Muscle of arm (tissue), 14 donors: ENCODE results near the gene SOX8. TPM values are rescaled to one million over a fixed set of nuclear protein-coding genes. Genes with fewer than 3 reads are reported as not detected.
"Not testable (repeated sequence)": the region's sequence is repeated elsewhere in the genome, so short reads cannot be mapped to it uniquely, and the experiment has no call there.

ENCODE experiments used
- DNase-seq: peaks from one replicate; pipeline ENCODE4 v3.0.0-alpha.2; 2013
- long read RNA-seq, 11 donors: transcript quantifications; one replicate each; lab custom pipeline, GENCODE V29; 2026
- polyA plus RNA-seq, 12 donors: library from polyadenylated mRNA; unstranded; fragments of 120-200 nt; gene quantifications; one replicate each; pipeline ENCODE4 v1.2.1, GENCODE V29; 2013; ENCODE audit not compliant: insufficient read length in 12 of 12

SOX8 gene
- polyA plus RNA-seq = 10 to 100 TPM in 11 of 12 donors, not detected in 1; 17.1 to 40.3 (median 30.6) TPM
- long read RNA-seq, donor 1, partial matches to known transcripts = 0 of 1 reads
- long read RNA-seq, donor 1, other reads (novel, unspliced or antisense) = 0 of 1 reads
- long read RNA-seq, donor 2, full-length matches to known transcripts = 7 of 37 reads
- long read RNA-seq, donor 2, partial matches to known transcripts = 30 of 37 reads
- long read RNA-seq, donor 2, other reads (novel, unspliced or antisense) = 0 of 37 reads
- long read RNA-seq, donor 3, full-length matches to known transcripts = 6 of 30 reads
- long read RNA-seq, donor 3, partial matches to known transcripts = 24 of 30 reads
- long read RNA-seq, donor 3, other reads (novel, unspliced or antisense) = 0 of 30 reads
- long read RNA-seq, donor 4, full-length matches to known transcripts = 10 of 10 reads
- long read RNA-seq, donor 4, partial matches to known transcripts = 0 of 10 reads
- long read RNA-seq, donor 4, other reads (novel, unspliced or antisense) = 0 of 10 reads
- long read RNA-seq, donor 5, full-length matches to known transcripts = 27 of 27 reads
- long read RNA-seq, donor 5, partial matches to known transcripts = 0 of 27 reads
- long read RNA-seq, donor 5, other reads (novel, unspliced or antisense) = 0 of 27 reads
- long read RNA-seq, donor 6, full-length matches to known transcripts = 14 of 14 reads
- long read RNA-seq, donor 6, partial matches to known transcripts = 0 of 14 reads
- long read RNA-seq, donor 6, other reads (novel, unspliced or antisense) = 0 of 14 reads
- long read RNA-seq, donor 7, partial matches to known transcripts = 0 of 3 reads
- long read RNA-seq, donor 7, other reads (novel, unspliced or antisense) = 0 of 3 reads
- long read RNA-seq, donor 8, full-length matches to known transcripts = 17 of 17 reads
- long read RNA-seq, donor 8, partial matches to known transcripts = 0 of 17 reads
- long read RNA-seq, donor 8, other reads (novel, unspliced or antisense) = 0 of 17 reads
- long read RNA-seq, donor 9, full-length matches to known transcripts = 5 of 5 reads
- long read RNA-seq, donor 9, partial matches to known transcripts = 0 of 5 reads
- long read RNA-seq, donor 9, other reads (novel, unspliced or antisense) = 0 of 5 reads
- long read RNA-seq, donor 10, full-length matches to known transcripts = 16 of 16 reads
- long read RNA-seq, donor 10, partial matches to known transcripts = 0 of 16 reads
- long read RNA-seq, donor 10, other reads (novel, unspliced or antisense) = 0 of 16 reads
- long read RNA-seq, donor 11, transcript SOX8-201 (3 exons, 3,049 nt) = major isoform, 11 of 11 reads
- long read RNA-seq, donor 11, partial matches to known transcripts = 0 of 11 reads
- long read RNA-seq, donor 11, other reads (novel, unspliced or antisense) = 0 of 11 reads

DNA sequence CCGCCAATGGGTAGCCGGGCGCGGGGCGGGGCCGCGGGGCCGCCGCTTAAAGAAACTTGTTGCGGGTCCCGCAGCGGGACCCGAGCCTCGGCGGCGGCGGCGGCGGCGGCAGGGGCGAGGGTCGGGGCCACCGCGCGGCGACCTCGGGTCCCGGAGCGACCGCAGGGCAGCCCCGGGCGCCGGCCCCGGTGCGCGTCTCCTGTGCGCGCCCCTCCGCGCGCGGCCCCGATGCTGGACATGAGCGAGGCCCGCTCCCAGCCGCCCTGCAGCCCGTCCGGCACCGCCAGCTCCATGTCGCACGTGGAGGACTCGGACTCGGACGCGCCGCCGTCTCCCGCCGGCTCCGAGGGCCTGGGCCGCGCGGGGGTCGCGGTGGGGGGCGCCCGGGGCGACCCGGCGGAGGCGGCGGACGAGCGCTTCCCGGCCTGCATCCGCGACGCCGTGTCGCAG lies at the start of gene SOX8:
SOX8 (plus strand) TSS at position 76 of the 450 bp plus-strand sequence; CDS start at position 229, 153 bp downstream.
- DNase-seq = no peak

DNA sequence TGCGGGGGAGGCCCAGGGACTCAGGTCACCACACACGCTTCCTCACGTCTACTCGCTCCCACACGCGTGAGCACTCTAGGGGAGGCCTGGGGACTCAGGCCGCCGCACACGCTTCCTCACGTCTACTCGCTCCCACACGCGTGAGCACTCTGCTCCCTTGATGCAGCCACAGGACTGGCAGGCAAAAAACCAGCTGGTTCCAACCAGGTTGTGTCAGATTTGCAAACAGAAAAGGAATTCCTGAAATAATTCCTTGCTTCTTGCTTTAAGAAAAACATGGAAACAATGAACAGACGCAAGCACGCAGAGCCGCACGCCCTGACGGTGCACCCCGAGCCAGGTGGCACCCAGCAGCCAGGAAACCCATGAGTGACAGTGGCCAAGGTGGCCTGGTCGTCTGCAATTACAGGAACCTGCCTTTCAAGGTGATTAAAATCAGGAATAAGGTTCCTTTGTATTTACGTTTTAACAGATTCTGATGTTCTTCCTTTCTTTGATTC lies 48.7 kb upstream of the SOX8 start:
- DNase-seq = no peak

DNA sequence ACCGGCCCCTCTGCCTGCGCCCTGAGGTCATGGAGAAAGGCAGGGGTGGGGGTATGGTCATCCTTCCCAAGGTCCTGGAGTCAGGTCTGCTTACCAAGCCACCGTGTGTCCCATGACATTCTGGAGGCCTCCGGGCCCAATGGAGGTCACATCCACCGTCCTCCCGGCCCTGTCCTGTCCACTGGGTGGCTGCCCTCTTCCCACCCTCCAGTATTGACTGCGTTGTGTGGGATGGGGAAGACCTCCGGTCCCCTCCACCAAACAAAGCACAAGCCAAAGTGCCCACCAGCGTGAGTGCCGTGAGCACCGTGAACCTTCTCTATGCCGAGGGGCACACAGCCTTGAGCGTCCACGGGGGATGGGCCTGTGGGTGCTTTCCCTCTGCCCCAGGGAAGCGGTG lies 48.0 kb upstream of the SOX8 start:
- no peak for DNase-seq

DNA sequence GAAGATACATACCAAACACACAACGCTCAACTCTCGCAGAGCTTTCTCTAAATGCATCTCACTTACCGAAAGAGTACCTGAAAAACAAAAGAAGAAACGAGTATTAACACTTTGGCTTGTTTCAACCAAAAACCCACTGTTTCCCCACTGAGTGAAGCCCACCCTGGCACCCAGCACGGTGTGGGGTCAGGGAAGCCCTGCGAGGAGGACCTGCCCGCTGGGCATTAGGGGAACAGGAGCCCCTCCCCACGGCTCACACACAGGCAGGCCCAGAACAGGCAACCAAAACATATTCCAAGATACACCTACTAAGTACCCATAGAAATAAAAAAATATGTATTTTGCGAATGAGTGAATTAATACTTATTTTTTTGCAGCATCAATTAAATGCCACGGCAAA lies 47.4 kb upstream of the SOX8 start:
- DNase-seq = no peak

- no peak for DNase-seq
Observed at GRCh38 chr16:935684-936083, 45.9 kb upstream of the SOX8 start.

DNA sequence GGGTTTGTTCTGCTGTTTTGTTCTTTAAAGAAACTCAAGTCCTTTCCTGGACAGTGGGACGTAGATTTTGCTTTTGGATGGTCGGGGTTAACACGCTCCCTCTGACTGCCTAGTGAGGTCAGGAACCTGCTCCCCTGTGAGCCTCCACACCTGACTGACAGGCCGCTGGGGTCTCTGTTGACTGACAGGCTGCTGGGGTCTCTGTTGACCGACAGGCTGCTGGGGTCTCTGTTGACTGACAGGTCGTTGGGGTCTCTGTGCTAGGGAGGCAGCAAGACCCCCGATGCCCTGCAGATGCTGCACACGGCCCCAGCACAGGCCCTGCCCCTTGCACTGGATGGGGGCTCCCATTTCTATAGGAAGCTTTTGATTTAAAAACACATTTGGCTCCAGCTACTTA lies 44.3 kb upstream of the SOX8 start:
- no peak for DNase-seq

GRCh38 chr16:937723-938122 lies 43.8 kb upstream of the SOX8 start:
- DNase-seq = no peak

- DNase-seq = no peak
Observed at GRCh38 chr16:938136-938535, 43.4 kb upstream of the SOX8 start.

DNA sequence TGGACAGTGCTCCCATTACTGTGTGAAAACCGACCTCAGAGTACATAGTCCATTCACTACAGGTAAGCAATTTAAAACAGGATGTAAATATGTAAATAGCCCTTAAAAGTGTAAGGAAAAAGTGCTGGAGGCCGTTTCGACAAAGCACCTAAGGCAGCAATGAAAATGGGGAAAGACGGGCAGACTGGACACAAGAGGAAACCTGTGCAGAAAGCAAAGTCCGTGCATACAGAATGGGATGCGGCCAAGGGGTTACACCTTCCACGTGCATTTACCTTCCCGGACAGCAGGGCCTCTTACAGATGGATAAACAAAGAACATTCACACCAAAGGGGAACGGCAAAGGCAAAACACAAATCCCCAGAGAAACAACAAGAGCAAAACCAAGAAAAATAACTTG lies 42.8 kb upstream of the SOX8 start:
- DNase-seq = no peak

GRCh38 chr16:939311-939710 lies 42.3 kb upstream of the SOX8 start:
- DNase-seq = no peak

DNA sequence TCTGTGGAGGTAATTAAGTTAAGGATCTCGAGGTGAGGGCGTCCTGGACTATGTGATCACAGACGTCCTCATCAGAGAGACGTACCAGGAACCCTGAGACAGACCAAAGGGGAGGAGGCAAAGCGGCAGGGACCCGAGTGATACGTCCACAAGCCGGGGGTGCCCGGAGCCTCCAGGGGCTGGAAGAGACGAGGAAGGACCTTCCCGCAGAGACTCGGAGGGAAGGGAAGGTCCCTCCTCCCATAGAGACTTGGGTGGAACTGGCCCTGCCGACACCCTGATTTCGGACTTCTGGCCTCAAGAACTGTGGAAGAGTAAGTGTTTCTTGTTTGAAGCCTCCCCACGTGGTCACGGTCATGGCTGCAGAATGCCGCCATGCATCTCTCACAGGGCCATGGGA lies 41.6 kb upstream of the SOX8 start:
- no peak for DNase-seq

DNA sequence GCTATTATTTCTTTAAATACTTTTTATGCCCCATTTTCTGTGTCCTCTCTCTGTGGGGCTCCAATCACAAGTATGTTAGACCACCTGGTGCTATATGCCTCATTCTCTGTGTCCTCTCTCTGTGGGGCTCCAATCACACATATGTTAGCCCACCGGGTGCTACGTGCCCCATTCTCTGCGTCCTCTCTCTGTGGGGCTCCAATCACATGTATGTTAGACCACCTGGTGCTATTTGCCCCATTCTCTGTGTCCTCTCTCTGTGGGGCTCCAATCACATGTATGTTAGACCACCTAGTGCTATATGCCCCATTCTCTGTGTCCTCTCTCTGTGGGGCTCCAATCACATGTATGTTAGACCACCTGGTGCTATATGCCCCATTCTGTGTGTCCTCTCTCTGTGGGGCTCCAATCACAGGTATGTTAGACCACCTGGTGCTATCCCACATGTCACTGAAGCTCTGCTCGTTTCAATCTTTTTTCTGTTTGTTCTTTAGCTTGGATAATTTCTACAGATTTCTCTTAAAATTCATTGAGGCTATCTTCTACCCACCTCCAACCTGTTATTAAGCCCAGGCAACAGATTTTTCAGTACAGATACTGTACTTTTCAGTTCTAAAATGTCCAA lies 39.0 kb upstream of the SOX8 start:
- DNase-seq = no peak

DNA sequence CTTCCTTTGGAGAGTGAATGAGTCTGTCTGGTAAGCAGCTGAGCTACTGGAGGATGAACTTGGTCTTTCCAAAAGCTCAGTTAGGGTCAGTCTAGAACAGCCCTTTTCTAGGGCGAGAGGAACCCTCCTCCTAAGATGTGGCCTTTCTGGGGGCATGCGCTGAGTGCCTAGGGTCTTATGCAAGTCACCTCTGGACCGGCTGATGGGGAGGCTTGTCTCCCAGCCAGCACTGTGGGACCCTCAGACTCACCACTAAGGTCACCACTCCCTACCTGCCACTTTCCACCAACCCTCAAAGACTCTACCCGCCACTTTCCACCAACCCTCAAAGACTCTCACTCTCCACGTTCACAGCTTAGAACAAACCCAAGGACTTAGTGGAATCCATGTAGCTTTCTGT lies 37.6 kb upstream of the SOX8 start:
- no peak for DNase-seq

DNA sequence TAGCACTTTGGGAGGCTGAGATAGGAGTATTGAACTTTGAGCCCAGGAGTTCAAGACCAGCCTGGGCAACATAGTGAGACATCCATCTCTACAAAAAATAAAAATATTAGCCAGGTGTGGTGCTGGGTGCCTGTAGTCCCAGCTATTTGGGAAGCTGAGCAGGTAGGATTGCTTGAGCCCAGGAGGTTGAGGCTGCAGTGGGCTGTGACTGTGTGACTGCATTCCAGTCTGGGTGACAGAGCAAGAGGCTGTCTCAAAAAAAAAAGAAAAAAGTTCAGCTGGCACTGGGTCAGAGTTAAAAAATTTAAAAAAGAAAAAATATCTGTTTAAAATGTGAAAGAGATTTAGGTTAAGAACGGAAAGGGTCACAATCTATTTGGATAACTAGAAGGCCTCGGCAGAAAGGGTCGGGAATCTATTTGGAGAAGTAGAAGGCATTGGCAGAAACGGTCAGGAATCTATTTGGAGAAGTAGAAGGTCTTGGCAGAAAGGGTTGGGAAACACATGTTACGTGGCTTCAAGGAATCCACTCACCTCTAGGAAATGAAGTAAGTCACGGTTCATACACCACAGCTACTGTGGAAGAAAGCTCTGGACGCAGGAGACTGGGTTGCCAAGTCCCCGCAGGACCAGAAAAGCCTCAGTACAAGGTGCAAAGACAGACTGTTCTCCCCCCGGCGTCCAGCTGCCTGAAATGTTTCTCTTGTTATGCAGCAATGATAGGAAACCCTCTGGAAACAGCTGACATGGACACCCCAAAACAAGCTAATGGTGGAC lies 36.1 kb upstream of the SOX8 start:
- no peak for DNase-seq

GRCh38 chr16:946048-946395 lies 35.5 kb upstream of the SOX8 start:
- DNase-seq = no peak

DNA sequence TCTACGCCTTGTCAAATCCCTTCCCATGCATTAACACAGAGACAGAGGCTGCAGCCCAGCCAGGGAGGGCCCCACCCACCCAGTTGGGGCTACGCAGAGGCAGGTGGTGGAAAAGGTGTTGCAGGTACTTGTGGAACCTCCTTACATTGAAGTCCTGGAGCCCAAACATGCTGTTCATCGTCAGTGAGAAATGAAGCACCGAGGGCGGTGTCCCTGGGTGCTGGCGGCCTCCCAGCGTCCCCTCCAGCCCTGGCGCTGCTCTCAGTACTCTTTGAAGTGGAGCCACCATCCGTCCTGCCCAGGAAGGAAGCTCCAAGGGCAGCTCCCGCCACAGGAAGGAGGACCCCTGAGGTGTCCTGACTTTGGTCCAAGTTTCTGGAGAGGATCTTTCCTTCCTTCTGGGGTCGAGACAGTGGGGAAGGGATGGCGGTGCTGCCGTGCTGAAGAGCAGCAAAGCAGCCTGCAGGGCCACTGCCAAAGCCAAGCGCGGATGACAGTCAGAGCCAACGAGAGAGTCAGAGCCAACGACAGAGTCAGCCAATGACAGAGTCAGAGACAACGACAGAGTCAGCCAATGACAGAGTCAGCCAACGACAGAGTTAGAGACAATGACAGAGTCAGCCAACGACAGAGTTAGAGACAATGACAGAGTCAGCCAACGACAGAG lies 34.2 kb upstream of the SOX8 start:
- no peak for DNase-seq

DNA sequence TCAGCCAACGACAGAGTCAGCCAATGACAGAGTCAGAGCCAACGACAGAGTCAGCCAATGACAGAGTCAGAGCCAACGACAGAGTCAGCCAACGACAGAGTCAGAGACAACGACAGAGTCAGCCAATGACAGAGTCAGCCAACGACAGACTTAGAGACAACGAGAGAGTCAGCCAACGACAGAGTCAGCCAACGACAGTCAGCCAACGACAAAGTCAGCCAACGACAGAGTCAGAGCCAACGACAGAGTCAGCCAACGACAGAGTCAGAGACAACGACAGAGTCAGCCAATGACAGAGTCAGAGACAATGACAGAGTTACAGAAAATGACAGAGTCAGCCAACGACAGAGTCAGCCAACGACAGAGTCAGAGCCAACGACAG lies 33.7 kb upstream of the SOX8 start:
- DNase-seq = not testable (repeated sequence)

DNA sequence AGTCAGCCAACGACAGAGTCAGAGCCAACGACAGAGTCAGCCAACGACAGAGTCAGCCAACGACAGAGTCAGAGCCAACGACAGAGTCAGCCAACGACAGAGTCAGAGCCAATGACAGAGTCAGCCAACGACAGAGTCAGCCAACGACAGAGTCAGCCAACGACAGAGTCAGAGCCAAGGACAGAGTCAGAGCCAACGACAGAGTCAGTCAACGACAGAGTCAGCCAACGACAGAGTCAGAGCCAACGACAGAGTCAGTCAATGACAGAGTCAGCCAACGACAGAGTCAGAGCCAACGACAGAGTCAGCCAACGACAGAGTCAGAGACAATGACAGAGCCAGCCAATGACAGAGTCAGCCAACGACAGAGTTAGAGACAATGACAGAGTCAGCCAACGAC lies 32.8 kb upstream of the SOX8 start:
- DNase-seq = not testable (repeated sequence)

DNA sequence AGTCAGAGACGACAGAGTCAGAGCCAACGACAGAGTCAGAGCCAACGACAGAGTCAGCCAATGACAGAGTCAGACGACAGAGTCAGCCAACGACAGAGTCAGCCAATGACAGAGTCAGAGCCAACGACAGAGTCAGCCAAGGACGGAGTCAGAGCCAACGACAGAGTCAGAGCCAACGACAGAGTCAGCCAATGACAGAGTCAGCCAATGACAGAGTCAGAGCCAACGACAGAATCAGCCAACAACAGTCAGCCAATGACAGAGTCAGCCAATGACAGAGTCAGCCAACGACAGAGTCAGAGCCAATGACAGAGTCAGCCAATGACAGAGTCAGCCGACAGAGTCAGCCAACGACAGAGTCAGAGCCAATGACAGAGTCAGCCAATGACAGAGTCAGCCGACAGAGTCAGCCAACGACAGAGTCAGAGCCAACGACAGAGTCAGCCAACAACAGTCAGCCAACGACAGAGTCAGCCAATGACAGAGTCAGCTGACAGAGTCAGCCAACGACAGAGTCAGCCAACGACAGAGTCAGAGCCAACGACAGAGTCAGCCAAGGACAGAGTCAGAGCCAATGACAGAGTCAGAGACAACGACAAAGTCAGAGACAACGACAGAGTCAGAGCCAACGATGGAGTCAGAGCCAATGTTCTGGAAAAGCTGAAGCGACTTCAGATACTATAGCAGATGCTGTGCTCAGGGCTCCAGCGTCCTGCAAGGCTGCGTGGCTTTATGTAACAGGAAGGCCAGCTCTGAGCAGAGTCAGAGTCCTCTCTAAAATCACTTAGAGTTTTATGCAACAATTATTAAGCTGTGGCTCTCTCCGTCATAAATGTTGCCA lies 30.6 kb upstream of the SOX8 start:
- peak; percentile 45 for DNase-seq
